Superior temporal gyrus (tissue), 1 donor: ENCODE data around the gene PCED1B.
"Not testable (repeated sequence)": the region's sequence is repeated elsewhere in the genome, so short reads cannot be mapped to it uniquely, and the experiment has no call there.

Source experiments
- DNase-seq: peaks from one replicate; pipeline ENCODE4 v3.0.0-alpha.2; 2016; ENCODE audit errors: extremely low spot score

The PCED1B gene

DNA sequence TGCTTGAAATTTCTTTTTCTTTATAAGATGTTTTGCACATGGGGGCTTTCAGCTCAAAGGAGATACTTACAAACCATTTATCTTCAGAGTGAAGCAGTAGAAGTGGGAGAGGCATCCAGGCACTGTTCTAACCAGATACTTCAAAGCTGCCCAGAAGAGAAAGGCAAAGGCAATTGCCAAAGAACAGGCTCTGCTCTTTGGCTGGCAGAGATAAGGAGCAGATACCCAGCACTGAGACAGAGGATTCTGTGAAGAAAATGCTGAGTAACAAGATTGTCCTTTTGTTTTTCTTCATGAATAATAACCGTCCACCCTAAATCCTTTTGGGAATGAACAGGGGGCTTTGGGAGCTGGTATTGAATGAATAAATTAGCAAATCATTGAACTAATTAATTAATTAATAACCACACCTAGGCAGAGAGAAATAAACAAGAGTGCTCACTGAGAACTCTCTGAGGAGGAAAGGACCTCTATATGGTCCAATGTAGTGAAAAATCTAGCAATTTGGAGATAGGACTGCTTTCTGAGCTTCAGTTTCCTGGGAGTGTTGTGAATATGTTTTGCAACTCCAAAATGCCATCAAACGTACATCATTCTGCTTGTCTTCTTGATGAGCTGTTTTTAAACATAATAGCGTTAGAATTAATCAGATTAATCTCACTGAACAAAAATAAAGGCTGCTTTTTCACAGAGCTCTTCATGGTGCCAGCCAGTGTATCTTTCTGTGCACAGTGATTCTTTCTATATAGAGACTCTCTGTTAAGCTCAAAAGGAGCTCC is 193.2 kb downstream of the PCED1B start:
- peak; percentile 6 for DNase-seq

DNA sequence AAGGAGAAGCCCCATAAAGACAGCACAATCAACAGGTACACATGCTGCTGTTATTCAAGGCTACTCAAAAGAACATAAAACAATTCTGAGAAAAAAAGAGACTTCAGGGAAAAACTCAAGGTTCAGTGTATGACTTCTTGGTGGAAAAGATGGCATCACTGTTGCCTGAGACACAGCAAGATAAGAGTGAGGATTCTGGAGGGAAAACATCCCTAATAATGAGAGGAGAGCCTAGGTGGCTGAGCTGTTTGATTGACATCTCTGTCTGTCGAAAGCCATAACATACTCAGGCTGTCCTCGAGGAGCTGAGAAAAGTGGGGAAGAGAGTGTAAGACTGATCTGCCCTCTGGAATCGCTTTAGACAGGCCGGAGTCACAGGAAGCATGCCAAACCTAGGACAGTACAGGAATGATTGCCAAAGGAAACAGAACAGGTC is 193.8 kb downstream of the PCED1B start:
- DNase-seq, result peak; percentile 5

DNA sequence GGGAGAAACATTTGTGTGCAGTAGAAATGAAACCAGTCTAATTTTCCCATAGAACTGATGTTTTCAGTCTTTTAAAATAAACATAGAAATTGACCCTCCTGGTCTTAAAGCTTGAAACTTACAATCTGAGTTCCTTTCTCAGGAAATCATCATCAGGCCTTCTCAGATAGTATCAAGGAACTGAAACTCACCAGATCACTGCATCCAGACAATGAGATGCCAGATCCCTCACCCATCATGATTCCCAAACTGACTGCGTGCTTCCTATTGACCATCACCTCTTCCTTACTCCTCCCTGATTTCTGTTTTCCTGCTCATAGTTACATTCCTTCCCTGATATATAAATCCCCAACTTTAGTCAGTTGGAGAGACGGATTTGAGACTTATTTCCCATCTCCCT is 195.3 kb downstream of the PCED1B start:
- DNase-seq, result no peak

DNA sequence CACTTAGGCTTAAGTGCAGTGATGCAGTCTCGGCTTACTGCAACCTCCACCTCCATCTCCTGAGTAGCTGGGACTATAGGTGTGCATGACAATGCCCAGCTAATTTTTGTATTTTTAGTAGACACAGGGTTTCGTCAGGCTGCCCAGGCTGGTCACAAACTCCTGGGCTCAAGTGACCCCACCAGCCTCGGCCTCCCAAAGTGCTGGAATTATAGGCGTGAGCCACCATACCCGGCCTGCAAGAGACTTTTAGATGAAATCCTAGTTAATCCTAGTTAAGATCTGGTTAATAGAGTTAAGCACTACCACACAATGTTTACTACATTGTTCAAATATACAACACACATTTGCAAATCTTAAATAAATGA is 196.8 kb downstream of the PCED1B start:
- DNase-seq, result no peak

DNA sequence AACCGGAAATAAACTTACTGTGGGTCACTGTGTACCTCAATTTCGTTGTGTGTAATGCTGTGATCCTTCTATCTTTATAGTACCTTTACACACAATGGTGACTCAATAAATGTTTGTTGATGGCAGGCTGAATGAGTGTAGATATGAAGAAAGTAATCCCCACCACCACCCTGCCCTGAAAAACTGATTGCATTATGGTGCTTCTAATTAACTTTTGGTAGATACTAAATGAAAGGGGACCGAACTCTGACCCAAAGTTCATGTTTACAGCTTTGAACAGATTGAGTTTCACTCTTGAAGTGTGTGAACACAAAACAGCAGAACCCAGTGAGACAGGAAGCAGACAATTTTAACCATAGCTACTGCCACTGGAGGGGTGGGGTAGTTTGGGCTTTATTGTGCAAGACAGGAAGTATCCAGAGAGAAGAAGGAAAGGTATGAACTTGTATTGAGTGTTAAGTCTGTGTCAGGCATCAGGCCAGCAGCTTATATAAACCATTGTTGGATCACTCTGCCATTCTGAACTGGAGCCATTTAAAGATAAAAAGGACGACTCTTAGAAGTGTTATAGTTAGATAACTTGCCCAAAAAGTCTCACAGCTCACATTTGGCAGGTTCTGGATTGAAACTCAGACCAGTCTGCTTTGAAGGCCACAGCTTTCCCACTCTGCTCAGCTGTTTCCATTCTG is 197.3 kb downstream of the PCED1B start:
- DNase-seq, result no peak

DNA sequence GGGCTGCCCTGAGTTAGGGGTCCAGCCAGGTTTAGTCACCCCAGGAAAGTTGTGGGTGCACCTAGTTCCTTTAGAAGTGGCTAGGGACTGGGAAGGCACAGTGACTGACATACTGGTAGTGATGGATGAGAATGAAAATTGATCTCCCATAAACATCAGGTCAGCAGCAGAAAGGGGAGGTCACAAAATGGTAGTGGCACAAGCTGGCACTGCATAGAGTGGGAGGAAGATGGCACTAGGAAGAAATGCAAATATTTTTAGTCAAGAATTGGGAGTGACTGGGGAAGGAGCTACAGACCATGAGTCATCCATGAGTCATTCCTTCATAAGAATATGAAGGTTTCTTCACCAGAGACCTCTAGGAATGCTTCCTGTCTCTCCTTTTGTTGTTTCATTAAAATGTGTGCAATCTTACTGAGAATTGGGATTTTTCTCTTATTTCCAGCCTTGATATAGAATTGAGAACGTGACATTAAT is 198.6 kb downstream of the PCED1B start:
- no peak for DNase-seq

DNA sequence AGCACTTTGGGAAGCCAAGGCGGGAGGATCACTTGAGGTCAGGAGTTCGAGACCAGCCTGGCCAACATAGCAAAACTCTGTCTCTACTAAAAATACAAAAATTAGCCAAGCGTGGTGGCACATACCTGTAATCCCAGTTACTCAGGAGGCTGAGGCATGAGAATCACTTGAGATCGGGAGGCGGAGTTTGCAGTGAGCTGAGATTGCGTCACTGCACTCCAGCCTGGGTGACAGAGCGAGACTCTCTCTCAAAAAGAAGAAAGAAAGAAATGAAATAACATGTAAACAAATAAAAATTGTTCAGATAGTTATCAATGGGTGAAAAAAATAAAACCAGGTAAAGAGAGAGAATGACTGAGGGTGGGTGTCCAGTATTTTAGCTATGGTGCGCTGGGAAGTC is 200.3 kb downstream of the PCED1B start:
- not testable (repeated sequence) for DNase-seq

DNA sequence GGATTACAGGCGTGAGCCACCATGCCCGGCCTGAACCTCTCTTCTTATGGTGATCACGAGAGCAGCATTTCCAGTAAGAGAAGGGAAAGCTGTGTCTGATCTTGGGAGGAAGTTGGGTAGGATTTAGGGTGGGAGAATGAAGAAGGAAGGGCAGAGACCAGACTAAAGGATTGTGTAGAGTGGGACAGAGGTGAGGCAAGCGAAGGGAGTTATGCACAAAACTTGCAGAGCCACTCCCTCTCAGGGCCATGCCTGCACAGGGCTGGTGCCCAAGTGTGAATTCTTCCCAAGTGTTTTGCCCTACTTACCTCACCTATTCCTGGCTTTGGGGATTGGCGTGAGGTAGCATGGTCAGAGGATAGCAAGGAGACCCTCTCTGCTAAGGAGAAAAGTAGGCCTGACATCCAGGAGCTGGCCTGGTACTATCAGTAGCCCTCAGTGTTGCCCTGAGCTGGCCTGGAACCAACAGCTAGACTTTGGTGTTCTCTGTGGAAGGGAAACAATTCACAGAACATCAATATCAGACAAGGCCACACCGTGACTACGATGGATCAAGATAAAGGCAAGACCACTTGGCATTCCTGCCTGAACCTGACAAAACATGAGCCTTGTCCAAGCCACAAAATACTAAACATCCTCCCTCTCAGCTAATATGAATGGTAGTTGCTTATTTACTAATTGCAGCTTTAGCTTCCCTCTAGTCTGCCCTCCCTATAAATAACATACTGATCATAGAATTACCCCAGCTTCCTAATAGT is 201.3 kb downstream of the PCED1B start:
- no peak for DNase-seq

DNA sequence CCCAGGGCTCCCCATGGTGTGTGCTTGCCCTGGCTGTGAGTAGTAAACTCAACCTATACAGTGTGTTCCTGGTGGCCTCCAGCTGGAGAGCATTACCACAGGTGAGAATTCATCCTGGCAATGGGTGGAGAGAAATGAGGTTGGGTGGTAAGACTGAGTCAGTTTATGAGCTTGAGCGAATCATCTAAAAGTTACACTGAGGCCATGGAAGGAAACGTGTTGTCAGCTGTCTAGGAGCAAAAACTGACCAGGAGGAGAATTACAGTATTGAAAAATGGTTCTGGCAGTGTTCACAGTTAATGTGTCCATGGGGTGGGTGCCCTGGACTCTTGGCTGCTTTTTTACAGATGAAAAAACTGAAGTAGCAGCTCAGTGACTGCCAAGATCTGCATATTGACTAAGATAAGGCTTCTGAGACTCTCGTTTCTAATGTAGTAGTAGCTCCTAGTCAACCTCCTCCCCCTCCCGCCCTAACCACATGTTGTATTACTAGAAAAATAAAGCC is 202.3 kb downstream of the PCED1B start:
- no peak for DNase-seq

DNA sequence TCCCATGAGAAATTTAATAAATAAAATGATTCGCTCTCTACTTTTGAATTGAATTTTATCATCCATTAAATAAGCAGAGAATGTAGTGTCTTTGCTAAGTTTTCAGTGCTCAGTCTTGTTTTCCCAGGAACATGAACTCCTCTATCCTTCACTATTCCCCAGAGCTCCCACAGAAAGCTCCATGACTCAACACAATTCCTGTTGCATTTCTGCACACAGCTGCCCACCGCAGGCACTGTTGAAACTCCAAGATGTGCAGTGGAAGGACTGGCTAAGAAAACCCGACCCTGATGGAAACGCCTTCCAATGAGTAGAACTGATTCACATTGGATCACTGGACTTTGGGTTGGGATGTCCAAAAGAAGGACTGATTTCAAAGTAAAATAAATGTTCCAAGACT is 202.8 kb downstream of the PCED1B start:
- DNase-seq, result no peak
